Stimulated activated CD8-positive, alpha-beta memory T cell treated with anti-CD3 and anti-CD28 coated beads, Interleukin-15, amount 100 ng/mL, for 1 hour (primary cell): ENCODE results near the gene WDR5.
"Not testable (repeated sequence)": the region's sequence is repeated elsewhere in the genome, so short reads cannot be mapped to it uniquely, and the experiment has no call there.

Source experiments
- DNase-seq: peaks from one replicate; pipeline ENCODE4 v3.0.0-alpha.2; 2020; ENCODE audit warnings: low read depth

Gene WDR5

GRCh38 chr9:134135343-134136117 is at the start of gene WDR5:
WDR5 (plus strand) TSS chr9:134136082; CDS start chr9:134139878, 3,796 bp downstream.
- peak; percentile 80 for DNase-seq

GRCh38 chr9:134088063-134088725 is 47.7 kb upstream of the WDR5 start:
- no peak for DNase-seq

- no peak for DNase-seq
Observed at GRCh38 chr9:134089972-134090371, 45.9 kb upstream of the WDR5 start.

- peak; percentile 39 for DNase-seq
Observed at GRCh38 chr9:134099123-134099761, 36.6 kb upstream of the WDR5 start.

- no peak for DNase-seq
Observed at GRCh38 chr9:134100040-134100439, 35.8 kb upstream of the WDR5 start.

- DNase-seq = not testable (repeated sequence)
Observed at GRCh38 chr9:134101133-134101532, 34.7 kb upstream of the WDR5 start.

GRCh38 chr9:134101623-134102149 is 34.2 kb upstream of the WDR5 start:
- no peak for DNase-seq

GRCh38 chr9:134103391-134103998 is 32.4 kb upstream of the WDR5 start:
- DNase-seq = no peak

- DNase-seq = no peak
Observed at GRCh38 chr9:134111064-134111463, 24.8 kb upstream of the WDR5 start.

- DNase-seq = no peak
Observed at GRCh38 chr9:134112561-134112960, 23.3 kb upstream of the WDR5 start.

GRCh38 chr9:134118972-134119371 is 16.9 kb upstream of the WDR5 start:
- DNase-seq = not testable (repeated sequence)

GRCh38 chr9:134123764-134124128 is 12.1 kb upstream of the WDR5 start:
- no peak for DNase-seq

GRCh38 chr9:134125413-134126095 is 10.3 kb upstream of the WDR5 start:
- DNase-seq = no peak

- DNase-seq = no peak
Observed at GRCh38 chr9:134126373-134126772, 9.5 kb upstream of the WDR5 start.

GRCh38 chr9:134127065-134127580 is 8.8 kb upstream of the WDR5 start:
- DNase-seq = no peak

- DNase-seq = no peak
Observed at GRCh38 chr9:134127616-134128015, 8.3 kb upstream of the WDR5 start.

- no peak for DNase-seq
Observed at GRCh38 chr9:134128727-134129679, 6.9 kb upstream of the WDR5 start.

GRCh38 chr9:134130503-134131375 is 5.1 kb upstream of the WDR5 start:
- DNase-seq = no peak

- DNase-seq = no peak
Observed at GRCh38 chr9:134131471-134132207, 4.2 kb upstream of the WDR5 start.
